HuH-7 (cell line): Measurements from ENCODE around the gene CNKSR3.

Experiments
- DNase-seq: peaks from one replicate; pipeline ENCODE4 v3.0.0; 2011; ENCODE audit warnings: low spot score

CNKSR3 gene

GRCh38 chr6:154479351-154479769 is 31.1 kb downstream of the CNKSR3 start:
- DNase-seq = no peak

DNA sequence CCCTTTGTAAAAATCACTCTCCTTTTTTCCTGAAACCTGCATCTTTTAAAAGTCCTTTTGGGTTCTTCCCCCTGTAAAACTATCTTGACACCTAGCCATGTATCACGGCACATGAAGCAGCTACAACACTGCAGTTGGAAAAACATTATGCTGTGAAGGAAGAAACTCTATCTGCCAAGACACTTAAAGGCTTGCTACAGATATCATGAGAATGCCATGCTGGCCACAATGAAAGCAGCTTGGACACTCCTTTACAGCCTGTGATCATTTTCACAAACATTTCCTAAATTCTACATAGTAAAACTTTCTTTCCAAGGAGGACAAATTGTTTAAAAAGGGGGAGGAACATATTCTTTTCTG is 31.8 kb downstream of the CNKSR3 start:
- DNase-seq = no peak

DNA sequence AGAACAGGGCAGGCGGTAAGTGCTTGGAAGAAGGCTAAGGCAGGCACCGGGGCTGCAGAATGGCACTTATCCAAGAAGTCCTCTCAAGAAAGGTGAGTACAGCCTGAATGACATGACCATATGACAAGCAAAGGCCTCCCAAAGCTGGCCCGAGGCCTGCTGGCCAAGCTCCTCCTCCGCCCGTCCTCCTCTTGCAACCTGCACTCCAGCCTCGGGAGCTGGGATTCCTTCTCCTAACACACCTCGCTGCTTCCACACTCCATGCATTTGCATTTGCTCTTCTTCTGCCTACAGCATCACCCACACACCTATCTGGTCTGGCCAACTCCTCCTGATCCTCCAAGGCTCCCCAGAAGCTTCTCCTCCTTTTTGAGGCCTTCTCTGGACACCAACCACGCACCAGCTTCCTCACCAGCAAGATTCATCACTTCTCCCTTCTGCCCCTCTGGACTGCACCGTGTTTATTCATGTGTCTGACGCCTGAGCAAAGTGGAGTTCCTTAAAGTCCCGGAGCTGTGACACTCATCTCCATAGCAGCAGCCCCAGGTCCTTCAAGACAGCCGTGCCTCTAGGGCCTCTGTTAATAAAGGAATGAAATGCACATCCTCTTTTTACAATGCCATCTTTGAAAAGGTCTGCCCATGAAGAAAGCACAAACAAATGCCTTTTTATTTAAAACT is 32.3 kb downstream of the CNKSR3 start:
- no peak for DNase-seq

DNA sequence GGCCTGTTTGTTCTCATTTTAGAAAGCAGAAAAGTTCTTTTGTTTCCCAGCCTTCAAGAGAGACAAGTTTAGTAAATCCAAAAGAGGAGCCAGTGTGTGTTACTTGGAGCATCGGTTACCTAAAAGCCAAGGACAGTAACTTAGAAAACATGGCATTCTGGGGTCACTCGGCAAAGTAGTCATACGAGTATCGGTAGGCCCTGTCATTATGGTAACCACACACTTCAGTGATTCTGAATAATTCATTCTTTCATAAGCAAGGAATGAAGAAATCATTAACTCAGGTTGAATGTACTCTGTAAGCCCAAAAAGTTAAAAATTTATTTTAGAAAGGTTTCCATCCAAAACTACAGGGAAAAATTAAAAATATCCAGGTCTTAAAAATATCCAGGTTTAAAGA is 34.0 kb downstream of the CNKSR3 start:
- DNase-seq = no peak

DNA sequence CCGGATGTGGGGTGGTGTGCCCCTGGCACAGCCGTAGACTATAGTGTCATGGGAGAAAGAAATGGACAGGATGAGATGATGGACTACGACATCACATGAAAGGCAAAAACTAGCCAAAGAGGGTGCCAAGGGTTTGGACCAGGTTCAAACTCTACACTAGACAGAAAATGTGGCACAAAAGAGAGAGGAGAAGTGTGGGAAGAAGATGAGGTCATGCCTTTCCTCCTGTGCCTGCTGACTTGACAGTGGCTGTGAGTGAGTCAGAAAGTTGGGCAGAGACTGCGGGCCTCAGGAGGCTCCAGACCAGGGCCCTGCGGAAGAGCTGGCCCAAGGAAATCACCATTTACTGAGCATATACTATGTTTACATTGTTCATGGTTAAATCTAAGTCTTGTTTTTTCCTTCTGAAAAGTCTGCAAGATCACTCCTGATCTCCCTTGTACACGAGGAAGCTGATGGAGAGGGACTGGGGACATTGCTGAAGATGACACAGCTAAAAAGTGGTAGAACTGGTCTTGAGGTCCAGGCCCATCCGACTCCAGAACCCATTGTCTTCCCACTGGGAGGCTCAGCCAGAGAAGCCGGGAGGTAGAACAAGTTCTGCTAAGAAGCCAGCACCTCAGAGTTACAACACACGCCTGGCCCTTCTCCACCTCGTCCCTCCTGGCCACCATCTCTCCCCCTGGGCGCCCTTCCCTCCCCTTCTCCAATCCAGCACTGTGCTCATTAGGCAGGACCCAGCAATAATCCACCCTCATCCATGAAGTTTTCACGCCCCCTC is 35.6 kb downstream of the CNKSR3 start:
- DNase-seq = no peak

DNA sequence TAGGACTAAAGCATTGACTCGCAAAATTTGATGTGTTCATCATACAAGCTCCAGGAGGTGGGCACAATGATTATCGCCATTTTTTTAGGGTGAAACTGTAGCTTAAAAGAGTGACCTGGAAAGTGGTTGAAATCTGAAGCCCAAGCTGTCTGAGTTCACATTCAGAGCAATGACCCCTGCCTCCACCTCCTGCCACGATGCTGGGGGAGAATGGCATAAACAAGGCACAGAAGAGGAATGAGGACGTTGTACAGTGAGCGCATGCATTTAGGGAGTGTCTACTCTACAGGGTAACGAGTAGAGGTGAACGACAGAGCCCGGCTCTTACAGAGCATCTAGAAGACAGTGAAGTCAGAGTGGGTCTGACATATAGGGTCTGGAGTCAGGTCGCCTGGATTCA is 37.2 kb downstream of the CNKSR3 start:
- DNase-seq = no peak

GRCh38 chr6:154471609-154472362 is 38.7 kb downstream of the CNKSR3 start:
- no peak for DNase-seq

GRCh38 chr6:154469306-154469935 is 41.1 kb downstream of the CNKSR3 start:
- no peak for DNase-seq

GRCh38 chr6:154468760-154469159 is 41.7 kb downstream of the CNKSR3 start:
- DNase-seq = no peak

DNA sequence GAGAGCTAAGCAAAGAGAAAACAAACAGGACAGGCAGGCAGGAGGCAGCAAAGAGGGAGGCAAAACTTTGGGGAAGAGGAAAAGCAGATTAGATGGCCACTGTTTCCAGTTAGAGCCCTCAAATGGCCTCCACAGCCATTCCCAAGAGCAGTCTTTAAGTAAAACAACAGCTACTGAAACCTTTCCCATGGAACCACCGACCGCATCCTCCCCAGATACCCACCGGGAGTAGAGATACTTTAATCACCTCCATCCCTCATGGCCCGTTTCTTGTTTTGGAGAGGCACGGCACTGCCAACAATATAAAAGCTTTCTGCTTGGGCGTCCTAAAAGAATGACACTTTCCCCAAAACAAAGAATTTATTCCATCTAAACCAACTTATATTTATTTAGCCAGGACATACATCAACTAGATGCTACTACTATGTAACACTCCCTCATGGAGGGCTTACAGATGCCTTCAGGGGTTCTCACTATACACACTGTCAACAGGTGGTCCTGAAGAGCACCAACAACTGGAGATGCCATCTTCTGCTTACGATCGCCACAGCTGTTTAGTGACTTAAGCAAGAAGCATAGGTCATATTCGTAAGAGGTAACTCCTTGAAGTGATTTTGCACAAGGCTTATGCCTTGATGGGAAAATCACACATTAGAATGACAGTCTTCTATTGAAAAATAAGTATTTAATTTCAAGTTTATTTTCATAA is 43.4 kb downstream of the CNKSR3 start:
- DNase-seq = no peak

DNA sequence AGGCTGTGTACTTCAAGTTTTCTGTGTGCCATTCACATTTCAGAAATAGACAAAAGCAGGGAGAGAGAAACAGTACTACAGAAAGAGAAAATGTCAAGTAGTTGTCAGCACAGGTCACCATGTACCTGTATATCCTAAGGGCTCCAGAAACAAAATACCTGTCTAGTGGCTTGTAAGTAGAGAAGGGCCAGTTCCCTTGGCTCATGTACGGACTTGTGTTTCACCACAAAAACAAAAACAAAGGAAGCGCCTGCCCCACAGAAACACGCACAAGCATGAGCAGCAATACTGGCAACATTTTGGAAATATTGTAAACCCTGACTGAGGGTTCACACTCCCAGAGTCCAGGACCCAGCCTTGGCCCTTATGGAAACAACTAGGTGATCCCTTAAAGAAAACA is 44.3 kb downstream of the CNKSR3 start:
- DNase-seq = no peak

GRCh38 chr6:154463573-154464419 is 46.7 kb downstream of the CNKSR3 start:
- DNase-seq = no peak

GRCh38 chr6:154462425-154462824 is 48.1 kb downstream of the CNKSR3 start:
- DNase-seq = no peak

GRCh38 chr6:154461348-154461747 is 49.1 kb downstream of the CNKSR3 start:
- DNase-seq = no peak

GRCh38 chr6:154460306-154461071 is 50.0 kb downstream of the CNKSR3 start:
- DNase-seq = peak; percentile 36

- DNase-seq = no peak
These were observed 51.0 kb downstream of the CNKSR3 start for GRCh38 chr6:154459513-154459912.

DNA sequence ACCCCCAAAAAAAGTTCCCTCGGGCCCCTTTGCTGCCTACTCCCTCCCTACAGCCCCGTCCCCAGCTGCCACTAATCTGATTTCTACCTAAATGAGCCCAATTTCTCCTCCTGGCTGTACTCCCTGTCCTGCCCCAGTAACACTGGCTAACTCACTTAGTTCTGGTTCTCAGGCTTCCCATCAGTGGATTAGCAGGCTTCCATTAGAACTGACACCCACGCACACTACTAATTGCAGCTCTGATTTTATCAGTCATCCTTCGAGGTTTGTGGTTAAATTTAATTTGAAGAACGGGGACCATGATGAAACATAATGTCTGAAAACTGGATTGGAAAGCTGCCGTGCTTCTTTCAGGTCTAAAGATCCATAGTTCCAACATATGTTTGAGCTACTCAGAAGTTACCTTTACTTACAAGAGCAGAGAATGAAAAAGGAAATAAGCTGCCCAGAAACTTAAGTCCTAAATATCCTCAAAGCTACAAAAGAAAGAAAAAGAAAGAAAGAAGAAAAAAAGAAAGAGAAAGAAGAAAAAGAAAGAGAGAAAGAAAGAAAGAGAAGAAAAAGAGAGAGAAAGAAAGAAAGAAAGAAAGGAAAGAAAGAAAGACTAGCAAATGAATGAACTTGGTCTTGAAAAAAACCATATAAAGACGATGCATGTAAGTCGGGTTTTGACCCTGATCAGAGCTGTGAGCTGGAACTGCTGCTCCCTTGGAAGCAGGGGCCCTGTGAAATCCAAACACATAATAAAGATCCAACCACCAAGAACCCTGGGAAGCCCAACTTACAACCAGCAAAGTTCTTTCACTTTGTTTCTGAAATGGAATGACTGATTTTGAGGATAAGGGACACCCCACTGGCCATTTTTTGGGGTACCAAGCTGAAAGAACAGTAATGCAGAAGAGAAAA is 51.7 kb downstream of the CNKSR3 start:
- DNase-seq = no peak

DNA sequence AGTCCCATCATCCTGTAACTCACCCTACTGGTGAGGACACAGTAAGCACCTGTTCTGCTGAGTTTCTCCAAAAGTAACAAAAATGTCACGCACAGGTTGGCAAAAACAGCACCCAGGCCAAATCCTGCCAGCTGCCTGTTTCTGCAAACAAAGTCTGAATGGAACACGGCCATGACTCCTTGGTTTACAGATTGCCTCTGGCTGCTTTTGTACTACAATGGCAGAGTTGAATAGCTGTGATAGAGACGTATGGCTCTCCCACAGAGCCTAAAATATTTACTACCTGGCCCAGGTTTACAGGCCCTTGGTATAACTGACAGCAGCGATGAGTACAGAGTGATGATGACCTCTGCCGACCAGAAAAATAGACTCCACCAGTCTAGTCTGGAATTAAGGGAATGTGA is 52.6 kb downstream of the CNKSR3 start:
- DNase-seq = no peak

- no peak for DNase-seq
These were observed 53.3 kb downstream of the CNKSR3 start for GRCh38 chr6:154457046-154457713.
